ENCODE data around the gene KRT3.

Gene KRT3

GRCh38 chr12:52795694-52796428, at the start of gene KRT3:
Gene KRT3, minus strand, starts transcription at chr12:52796117. Its CDS starts 75 bp downstream, at chr12:52796042.
- H3K4me1 ChIP-seq (ENCODE audit: control insufficient read depth in 2 of 2, insufficient read depth in 2 of 2, low read length in 2 of 2) = peaks cover 0 to 8% of the 10 kb centered on the region in 2 donors
- H3K9me3 ChIP-seq (ENCODE audit: control insufficient read depth in 2 of 2, low read length in 2 of 2) = no peaks in the 10 kb centered on the region
- no peak within 1 kb of the TSS for H3K9ac ChIP-seq (ENCODE audit: low read depth in 1 of 2, low read length in 2 of 2)
- H3K36me3 ChIP-seq (ENCODE audit: control insufficient read depth in 2 of 2, insufficient read depth in 2 of 2, low read length in 2 of 2) = no peaks in the 10 kb centered on the region
- no peak within 1 kb of the TSS for H3K27ac ChIP-seq (ENCODE audit: low read depth in 2 of 2, low read length in 2 of 2)
- peaks cover 0 to 7% of the 10 kb centered on the region in 2 donors for H3K27me3 ChIP-seq (ENCODE audit: control insufficient read depth in 2 of 2, insufficient read depth in 2 of 2, low read length in 2 of 2)
- H3K4me3 ChIP-seq (ENCODE audit: low read length in 2 of 2) = no peak within 1 kb of the TSS

GRCh38 chr12:52844386-52844785, 48.5 kb upstream of the KRT3 start:
- H3K36me3 ChIP-seq (ENCODE audit: control insufficient read depth in 2 of 2, insufficient read depth in 2 of 2, low read length in 2 of 2) = no peaks in the 10 kb centered on the region
- H3K9me3 ChIP-seq (ENCODE audit: control insufficient read depth in 2 of 2, low read length in 2 of 2) = no peaks in the 10 kb centered on the region
- H3K27me3 ChIP-seq (ENCODE audit: control insufficient read depth in 2 of 2, insufficient read depth in 2 of 2, low read length in 2 of 2) = no peaks in the 10 kb centered on the region
- H3K9ac ChIP-seq (ENCODE audit: low read depth in 1 of 2, low read length in 2 of 2) = no peak overlapping the region
- H3K4me1 ChIP-seq (ENCODE audit: control insufficient read depth in 2 of 2, insufficient read depth in 2 of 2, low read length in 2 of 2) = no peaks in the 10 kb centered on the region
- no peak overlapping the region for H3K4me3 ChIP-seq (ENCODE audit: low read length in 2 of 2)
- no peak overlapping the region for H3K27ac ChIP-seq (ENCODE audit: low read depth in 2 of 2, low read length in 2 of 2)

GRCh38 chr12:52839436-52840105, 43.7 kb upstream of the KRT3 start:
- no peak overlapping the region for H3K4me3 ChIP-seq (ENCODE audit: low read length in 2 of 2)
- no peaks in the 10 kb centered on the region for H3K9me3 ChIP-seq (ENCODE audit: control insufficient read depth in 2 of 2, low read length in 2 of 2)
- H3K27ac ChIP-seq (ENCODE audit: low read depth in 2 of 2, low read length in 2 of 2) = no peak overlapping the region
- H3K9ac ChIP-seq (ENCODE audit: low read depth in 1 of 2, low read length in 2 of 2) = no peak overlapping the region
- no peaks in the 10 kb centered on the region for H3K4me1 ChIP-seq (ENCODE audit: control insufficient read depth in 2 of 2, insufficient read depth in 2 of 2, low read length in 2 of 2)
- no peaks in the 10 kb centered on the region for H3K27me3 ChIP-seq (ENCODE audit: control insufficient read depth in 2 of 2, insufficient read depth in 2 of 2, low read length in 2 of 2)
- H3K36me3 ChIP-seq (ENCODE audit: control insufficient read depth in 2 of 2, insufficient read depth in 2 of 2, low read length in 2 of 2) = no peaks in the 10 kb centered on the region

- no peak overlapping the region for H3K4me3 ChIP-seq (ENCODE audit: low read length in 2 of 2)
- no peaks in the 10 kb centered on the region for H3K27me3 ChIP-seq (ENCODE audit: control insufficient read depth in 2 of 2, insufficient read depth in 2 of 2, low read length in 2 of 2)
- no peaks in the 10 kb centered on the region for H3K9me3 ChIP-seq (ENCODE audit: control insufficient read depth in 2 of 2, low read length in 2 of 2)
- H3K27ac ChIP-seq (ENCODE audit: low read depth in 2 of 2, low read length in 2 of 2) = no peak overlapping the region
- no peaks in the 10 kb centered on the region for H3K36me3 ChIP-seq (ENCODE audit: control insufficient read depth in 2 of 2, insufficient read depth in 2 of 2, low read length in 2 of 2)
- H3K9ac ChIP-seq (ENCODE audit: low read depth in 1 of 2, low read length in 2 of 2) = no peak overlapping the region
- no peaks in the 10 kb centered on the region for H3K4me1 ChIP-seq (ENCODE audit: control insufficient read depth in 2 of 2, insufficient read depth in 2 of 2, low read length in 2 of 2)
These were observed 42.9 kb upstream of the KRT3 start for GRCh38 chr12:52838609-52839435.

- H3K27ac ChIP-seq (ENCODE audit: low read depth in 2 of 2, low read length in 2 of 2) = no peak overlapping the region
- no peak overlapping the region for H3K4me3 ChIP-seq (ENCODE audit: low read length in 2 of 2)
- H3K27me3 ChIP-seq (ENCODE audit: control insufficient read depth in 2 of 2, insufficient read depth in 2 of 2, low read length in 2 of 2) = no peaks in the 10 kb centered on the region
- no peaks in the 10 kb centered on the region for H3K4me1 ChIP-seq (ENCODE audit: control insufficient read depth in 2 of 2, insufficient read depth in 2 of 2, low read length in 2 of 2)
- no peak overlapping the region for H3K9ac ChIP-seq (ENCODE audit: low read depth in 1 of 2, low read length in 2 of 2)
- H3K9me3 ChIP-seq (ENCODE audit: control insufficient read depth in 2 of 2, low read length in 2 of 2) = no peaks in the 10 kb centered on the region
- H3K36me3 ChIP-seq (ENCODE audit: control insufficient read depth in 2 of 2, insufficient read depth in 2 of 2, low read length in 2 of 2) = no peaks in the 10 kb centered on the region
These were observed 42.1 kb upstream of the KRT3 start for GRCh38 chr12:52837781-52838608.

- Histone ChIP-seq H3K27me3 (ENCODE audit: control insufficient read depth in 2 of 2, insufficient read depth in 2 of 2, low read length in 2 of 2) (no peaks in the 10 kb centered on the region), H3K4me1 (ENCODE audit: control insufficient read depth in 2 of 2, insufficient read depth in 2 of 2, low read length in 2 of 2) (no peaks in the 10 kb centered on the region)
These were observed 41.5 kb upstream of the KRT3 start for GRCh38 chr12:52837413-52837741.

GRCh38 chr12:52836491-52837412, 40.8 kb upstream of the KRT3 start:
- H3K27ac ChIP-seq (ENCODE audit: low read depth in 2 of 2, low read length in 2 of 2) = no peak overlapping the region
- no peak overlapping the region for H3K9ac ChIP-seq (ENCODE audit: low read depth in 1 of 2, low read length in 2 of 2)
- H3K4me1 ChIP-seq (ENCODE audit: control insufficient read depth in 2 of 2, insufficient read depth in 2 of 2, low read length in 2 of 2) = no peaks in the 10 kb centered on the region
- H3K27me3 ChIP-seq (ENCODE audit: control insufficient read depth in 2 of 2, insufficient read depth in 2 of 2, low read length in 2 of 2) = no peaks in the 10 kb centered on the region
- no peaks in the 10 kb centered on the region for H3K9me3 ChIP-seq (ENCODE audit: control insufficient read depth in 2 of 2, low read length in 2 of 2)
- H3K4me3 ChIP-seq (ENCODE audit: low read length in 2 of 2) = no peak overlapping the region
- no peaks in the 10 kb centered on the region for H3K36me3 ChIP-seq (ENCODE audit: control insufficient read depth in 2 of 2, insufficient read depth in 2 of 2, low read length in 2 of 2)

More at GRCh38 chr12:52837413-52837741, 41.5 kb upstream of the KRT3 start:
- no peak overlapping the region for H3K9ac ChIP-seq (ENCODE audit: low read depth in 1 of 2, low read length in 2 of 2)
- no peak overlapping the region for H3K27ac ChIP-seq (ENCODE audit: low read depth in 2 of 2, low read length in 2 of 2)
- H3K9me3 ChIP-seq (ENCODE audit: control insufficient read depth in 2 of 2, low read length in 2 of 2) = no peaks in the 10 kb centered on the region
- H3K36me3 ChIP-seq (ENCODE audit: control insufficient read depth in 2 of 2, insufficient read depth in 2 of 2, low read length in 2 of 2) = no peaks in the 10 kb centered on the region
- H3K4me3 ChIP-seq (ENCODE audit: low read length in 2 of 2) = no peak overlapping the region

- H3K36me3 ChIP-seq (ENCODE audit: control insufficient read depth in 2 of 2, insufficient read depth in 2 of 2, low read length in 2 of 2) = no peaks in the 10 kb centered on the region
- no peaks in the 10 kb centered on the region for H3K27me3 ChIP-seq (ENCODE audit: control insufficient read depth in 2 of 2, insufficient read depth in 2 of 2, low read length in 2 of 2)
- H3K27ac ChIP-seq (ENCODE audit: low read depth in 2 of 2, low read length in 2 of 2) = no peak overlapping the region
- H3K9me3 ChIP-seq (ENCODE audit: control insufficient read depth in 2 of 2, low read length in 2 of 2) = no peaks in the 10 kb centered on the region
- H3K4me1 ChIP-seq (ENCODE audit: control insufficient read depth in 2 of 2, insufficient read depth in 2 of 2, low read length in 2 of 2) = no peaks in the 10 kb centered on the region
- H3K9ac ChIP-seq (ENCODE audit: low read depth in 1 of 2, low read length in 2 of 2) = no peak overlapping the region
- H3K4me3 ChIP-seq (ENCODE audit: low read length in 2 of 2) = no peak overlapping the region
These were observed 40.1 kb upstream of the KRT3 start for GRCh38 chr12:52836042-52836466.
